GM12878 (cell line): ENCODE measurements around the gene CGREF1. TPM values are rescaled to one million over a fixed set of nuclear protein-coding genes. Genes with fewer than 3 reads are reported as not detected.

Experiments
- ATAC-seq: fragments of 200-7000 bp; cut with Tn5 transposase; 3 replicates; pipeline ENCODE4 v1.9.1; 2020; ENCODE audit warnings: mild to moderate bottlenecking, moderate library complexity
- BruUV-seq: library from RNA; stranded (reverse); fragments of 400-500 nt; replicated peaks from 2 replicates; lab custom pipeline; 2021; lab: Mats Ljungman, UMichigan
- CTCF ChIA-PET: fragments of 300-600 bp; sonication (Branson Sonifier 250); formaldehyde crosslinking; extraction: SDS; loops from one replicate; lab custom pipeline; 2021; ENCODE audit warnings: inconsistent platforms; lab: Yijun Ruan, JAX
- POLR2A ChIA-PET: fragments of 350-600 bp; formaldehyde crosslinking; extraction: SDS; loops from one replicate; lab custom pipeline; 2021; ENCODE audit warnings: inconsistent platforms; lab: Charles Lee
- RAD21 ChIA-PET: fragments of 300-600 bp; sonication (Branson Sonifier 250); formaldehyde crosslinking; loops from one replicate; lab custom pipeline; 2023; ENCODE audit warnings: antibody characterized with exemption; ENCODE audit not compliant: unreplicated experiment; lab: Charles Lee
- SMC1A ChIA-PET: fragments of 300-600 bp; sonication (Branson Sonifier 250); formaldehyde crosslinking; loops from one replicate; lab custom pipeline; 2023; ENCODE audit not compliant: unreplicated experiment, uncharacterized antibody; lab: Charles Lee
- DNase-seq: peaks from one replicate; pipeline ENCODE4 v3.0.0-alpha.2; 2011; ENCODE audit warnings: low read depth, low spot score
- FAIRE-seq: peaks from 3 replicates; lab custom pipeline; 2011; peaks lifted over from hg19 to GRCh38; lab: Jason Lieb, UNC
- H2AFZ ChIP-seq: 2 replicates; pipeline ENCODE4 v1.6.0; 2011; ENCODE audit warnings: low read depth, low read length, control low read depth; ENCODE audit not compliant: control insufficient read depth
- H3K27ac ChIP-seq: 2 replicates; pipeline ENCODE4 v1.5.1; 2011; ENCODE audit warnings: control low read depth; ENCODE audit not compliant: control insufficient read depth, insufficient read depth
- H3K27me3 ChIP-seq, 2 experiments: replicated peaks in 1 of 2; 2 replicates each; pipeline versions ENCODE4 v1.6.0 to v1.6.1; 2011; ENCODE audit warnings: low read length in 1 of 2; ENCODE audit not compliant: control insufficient read depth in 2 of 2, insufficient read depth in 2 of 2
- H3K36me3 ChIP-seq, 2 experiments: 2 replicates each; pipeline ENCODE4 v1.5.1; 2011; ENCODE audit warnings: low read length in 1 of 2; ENCODE audit not compliant: control insufficient read depth in 2 of 2, insufficient read depth in 2 of 2
- H3K4me1 ChIP-seq: 2 replicates; pipeline ENCODE4 v1.6.1; 2011; ENCODE audit warnings: mild to moderate bottlenecking, low read length, moderate library complexity, mixed read lengths; ENCODE audit not compliant: control insufficient read depth, insufficient read depth
- H3K4me2 ChIP-seq: 2 replicates; pipeline ENCODE4 v1.6.0; 2011; ENCODE audit warnings: control low read depth; ENCODE audit not compliant: control insufficient read depth, insufficient read depth
- H3K4me3 ChIP-seq: fragments of 200-600 bp; sonication (generic); 2 replicates; pipeline ENCODE4 v1.5.1; 2016
- H3K79me2 ChIP-seq: 2 replicates; pipeline ENCODE4 v1.6.0; 2011; ENCODE audit warnings: low read length; ENCODE audit not compliant: control insufficient read depth, insufficient read depth
- H3K9ac ChIP-seq: 2 replicates; pipeline ENCODE4 v1.8.0; 2011; ENCODE audit warnings: low read length, control low read depth, mixed read lengths; ENCODE audit not compliant: control insufficient read depth, insufficient read depth
- H3K9me3 ChIP-seq: replicated peaks from 3 replicates; pipeline ENCODE4 v1.5.1; 2011; ENCODE audit warnings: mild to moderate bottlenecking, low read length; ENCODE audit not compliant: control insufficient read depth, insufficient read depth
- H4K20me1 ChIP-seq: 2 replicates; pipeline ENCODE4 v1.6.0; 2011; ENCODE audit not compliant: control insufficient read depth, insufficient read depth
- BMI1 ChIP-seq: fragments of 450-650 bp; IDR thresholded peaks from 2 replicates; pipeline ENCODE4 v1.6.1; 2016; ENCODE audit warnings: mild to moderate bottlenecking, moderate library complexity, borderline replicate concordance
- CBX5 ChIP-seq: sonication (generic); IDR thresholded peaks from 2 replicates; pipeline ENCODE4 v1.6.1; 2016; ENCODE audit warnings: low read depth, moderate library complexity, mild to moderate bottlenecking, inconsistent platforms
- CHD4 ChIP-seq: fragments of 200-600 bp; sonication (generic); IDR thresholded peaks from 2 replicates; pipeline ENCODE4 v1.6.1; 2016; ENCODE audit warnings: mild to moderate bottlenecking
- E2F4 ChIP-seq: IDR thresholded peaks from 2 replicates; pipeline ENCODE4 v1.6.1; 2012; ENCODE audit warnings: low read depth, low read length, improper control_type of control experiment
- ESRRA ChIP-seq: IDR thresholded peaks from 2 replicates; pipeline ENCODE4 v1.6.1; 2012; ENCODE audit warnings: mild to moderate bottlenecking, low read length, improper control_type of control experiment
- FOXM1 ChIP-seq: IDR thresholded peaks from 2 replicates; pipeline ENCODE4 v1.6.1; 2012; ENCODE audit warnings: low read depth, mild to moderate bottlenecking, inconsistent platforms, low read length, moderate library complexity
- IKZF1 ChIP-seq: fragments of 450-650 bp; conservative IDR thresholded peaks from 2 replicates; pipeline ENCODE4 v1.6.1; 2017; ENCODE audit warnings: antibody characterized with exemption, mild to moderate bottlenecking
- IKZF2 ChIP-seq, 2 experiments: fragments of 450-650 bp; IDR thresholded peaks; 2 replicates each; pipeline ENCODE4 v1.6.1; 2017; ENCODE audit warnings: mild to moderate bottlenecking in 2 of 2, moderate library complexity in 2 of 2
- IRF4 ChIP-seq: IDR thresholded peaks from 2 replicates; pipeline ENCODE4 v1.6.1; 2011; ENCODE audit warnings: low read depth, low read length
- JUNB ChIP-seq: IDR thresholded peaks from 2 replicates; pipeline ENCODE4 v1.6.1; 2016; ENCODE audit warnings: antibody characterized with exemption, mild to moderate bottlenecking
- MTA3 ChIP-seq: IDR thresholded peaks from 2 replicates; pipeline ENCODE4 v1.6.1; 2012; ENCODE audit warnings: low read length, inconsistent platforms, borderline replicate concordance
- PML ChIP-seq: IDR thresholded peaks from 2 replicates; pipeline ENCODE4 v1.6.1; 2012; ENCODE audit warnings: low read length, inconsistent platforms
- RAD21 ChIP-seq: IDR thresholded peaks from 2 replicates; pipeline ENCODE4 v1.6.1; 2011; ENCODE audit warnings: mild to moderate bottlenecking, low read depth, low read length, moderate library complexity; ENCODE audit not compliant: insufficient read depth
- SPI1 ChIP-seq: IDR thresholded peaks from 2 replicates; pipeline ENCODE4 v1.6.1; 2011; ENCODE audit warnings: low read depth, mild to moderate bottlenecking, low read length, moderate library complexity, borderline replicate concordance; ENCODE audit not compliant: insufficient read depth
- TARDBP ChIP-seq: IDR thresholded peaks from 2 replicates; pipeline ENCODE4 v1.6.1; 2016; ENCODE audit warnings: borderline replicate concordance
- TBL1XR1 ChIP-seq: IDR thresholded peaks from 2 replicates; pipeline ENCODE4 v1.6.1; 2012; ENCODE audit warnings: low read depth, low read length, improper control_type of control experiment
- YBX1 ChIP-seq: fragments of 450-650 bp; IDR thresholded peaks from 2 replicates; pipeline ENCODE4 v1.6.1; 2016; ENCODE audit warnings: antibody characterized with exemption
- WGBS: methylation state at CpG from one replicate; pipeline ENCODE4 v1.1.6; 2016; ENCODE audit warnings: low lambda C conversion rate; ENCODE audit not compliant: insufficient replicate concordance, insufficient coverage; ENCODE audit errors: missing lambda C conversion rate; 5-methylcytosine and 5-hydroxymethylcytosine counted together
- in situ Hi-C: fragments of 300-500 bp; cut with MboI; formaldehyde crosslinking; loops from 9 replicates; pipeline ENCODE4 v1.14.3; 2018; ENCODE audit warnings: mixed read lengths
- intact Hi-C: fragments of 100-400 bp; cut with micrococcal nuclease; formaldehyde crosslinking; loops from one replicate; pipeline ENCODE4 v1.14.2; 2022; ENCODE audit not compliant: unreplicated experiment
- polyA plus RNA-seq, 11 experiments: library from polyadenylated mRNA; depleted of rRNA in 4 of 11; unstranded in 6 of 11; stranded (reverse) in 5 of 11; fragments of >200 nt; fragmentation: Nextera tagmentation in 4 of 11; fragmentation: Illumina TruSeq in 1 of 11; extraction: Ambion mirVana in 4 of 11; extraction: Trizol in 1 of 11; gene quantifications; 1 replicate in 1 of 11; 2 replicates in 10 of 11; pipeline versions ENCODE4 v1.2.1 to v1.2.3, GENCODE V29; 2011 to 2016; ENCODE audit warnings: inconsistent platforms in 2 of 11, missing spikeins in 2 of 11, low read depth in 1 of 11
- total RNA-seq, 4 experiments: library from RNA; depleted of rRNA in 3 of 4; stranded (reverse); fragments of >200 nt in 3 of 4; fragmentation: Illumina TruSeq in 1 of 4; extraction: Trizol in 1 of 4; gene quantifications; 2 replicates each; pipeline versions ENCODE4 v1.2.1 to v1.2.3, GENCODE V29; 2013 to 2021
- TF ChIP-seq, protein P1 (sequence below): fragments of 450-650 bp; formaldehyde crosslinking; IDR thresholded peaks from 2 replicates; pipeline ENCODE4 v1.4.0; 2022; ENCODE audit warnings: mild to moderate bottlenecking, moderate library complexity
- TF ChIP-seq, protein P2 (sequence below): IDR thresholded peaks from 2 replicates; pipeline ENCODE4 v1.6.1; 2011; ENCODE audit warnings: borderline replicate concordance, low read depth, mild to moderate bottlenecking, moderate library complexity, mixed read lengths, low read length; ENCODE audit not compliant: insufficient read depth; ENCODE audit errors: extremely low read length
- TF ChIP-seq, protein P3 (sequence below): fragments of 450-650 bp; IDR thresholded peaks from 2 replicates; pipeline ENCODE4 v1.6.1; 2016; ENCODE audit warnings: mild to moderate bottlenecking

Gene CGREF1
- total and polyA plus RNA-seq, 10 of the 15 experiments (the other 5 are each of a cell fraction or from before 2014, with no cell fraction given): 0.06 to 0.21 TPM; not detected in 8

DNA sequence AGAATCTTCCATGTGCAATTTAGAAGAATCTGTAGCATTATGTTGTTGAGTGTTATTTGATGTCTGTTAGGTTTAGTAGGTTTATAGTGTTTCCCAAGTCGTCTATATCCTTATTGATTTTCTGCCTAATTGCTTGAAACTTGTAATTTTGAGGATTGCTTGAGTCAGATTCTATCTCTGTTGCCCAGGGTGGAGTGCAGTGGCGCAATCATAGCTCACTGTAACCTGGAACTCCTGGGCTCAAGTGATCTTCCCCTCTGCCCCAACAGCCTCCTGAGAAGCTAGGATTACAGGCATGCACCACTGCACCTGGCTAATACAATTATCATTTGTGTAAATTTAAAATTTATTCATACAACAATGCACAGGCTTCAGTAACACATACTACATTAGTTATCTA is 26.8 kb upstream of the CGREF1 start:
- Histone ChIP-seq H3K4me3 (no peak overlapping the region), H3K4me1 (no peaks in the 10 kb centered on the region), H4K20me1 (no peaks in the 10 kb centered on the region), H3K9me3 (no peaks in the 10 kb centered on the region; the same call in 2 of the 3 replicates), H3K27me3 (no peaks in the 10 kb centered on the region; a peak in 2 of 4 replicates), H3K36me3 (no peaks in the 10 kb centered on the region), H2AFZ (no peak overlapping the region), H3K9ac (no peak overlapping the region), H3K27ac (no peak overlapping the region), H3K79me2 (no peaks in the 10 kb centered on the region), H3K4me2 (no peak overlapping the region)
- WGBS: 41% methylated on average over 2 of the region's 2 CpGs
- POLR2A ChIA-PET: no interaction called here
- intact Hi-C loops: no loop called here
- no peak for ATAC-seq
- FAIRE-seq: peak; percentile 41
- in situ Hi-C loops: no loop called here
- SMC1A ChIA-PET: interaction anchor here (0.7 kb wide), 1 partner anchor 12 kb away, joined by 3 read pairs; no protein-coding TSS in a partner anchor
- TF ChIP-seq ESRRA (no peak), CBX5 (no peak), PML (no peak), CHD4 (no peak), YBX1 (no peak), MTA3 (no peak), IRF4 (no peak), FOXM1 (no peak), BMI1 (no peak), TARDBP (no peak), IKZF1 (no peak), JUNB (no peak), RAD21 (no peak), E2F4 (no peak), SPI1 (no peak), TBL1XR1 (no peak), IKZF2 (IDR thresholded peaks at IDR 0.05) (no peak)
- TF ChIP-seq, protein P1, sequence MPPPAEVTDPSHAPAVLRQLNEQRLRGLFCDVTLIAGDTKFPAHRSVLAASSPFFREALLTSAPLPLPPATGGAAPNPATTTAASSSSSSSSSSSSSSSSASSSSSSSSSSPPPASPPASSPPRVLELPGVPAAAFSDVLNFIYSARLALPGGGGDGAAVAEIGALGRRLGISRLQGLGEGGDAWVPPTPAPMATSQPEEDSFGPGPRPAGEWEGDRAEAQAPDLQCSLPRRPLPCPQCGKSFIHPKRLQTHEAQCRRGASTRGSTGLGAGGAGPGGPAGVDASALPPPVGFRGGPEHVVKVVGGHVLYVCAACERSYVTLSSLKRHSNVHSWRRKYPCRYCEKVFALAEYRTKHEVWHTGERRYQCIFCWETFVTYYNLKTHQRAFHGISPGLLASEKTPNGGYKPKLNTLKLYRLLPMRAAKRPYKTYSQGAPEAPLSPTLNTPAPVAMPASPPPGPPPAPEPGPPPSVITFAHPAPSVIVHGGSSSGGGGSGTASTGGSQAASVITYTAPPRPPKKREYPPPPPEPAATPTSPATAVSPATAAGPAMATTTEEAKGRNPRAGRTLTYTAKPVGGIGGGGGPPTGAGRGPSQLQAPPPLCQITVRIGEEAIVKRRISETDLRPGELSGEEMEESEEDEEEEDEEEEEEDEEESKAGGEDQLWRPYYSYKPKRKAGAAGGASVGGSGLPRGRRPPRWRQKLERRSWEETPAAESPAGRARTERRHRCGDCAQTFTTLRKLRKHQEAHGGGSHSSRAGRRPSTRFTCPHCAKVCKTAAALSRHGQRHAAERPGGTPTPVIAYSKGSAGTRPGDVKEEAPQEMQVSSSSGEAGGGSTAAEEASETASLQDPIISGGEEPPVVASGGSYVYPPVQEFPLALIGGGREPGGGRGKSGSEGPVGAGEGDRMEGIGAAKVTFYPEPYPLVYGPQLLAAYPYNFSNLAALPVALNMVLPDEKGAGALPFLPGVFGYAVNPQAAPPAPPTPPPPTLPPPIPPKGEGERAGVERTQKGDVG (CRISPR knock-in tag): no peak
- TF ChIP-seq, protein P2, sequence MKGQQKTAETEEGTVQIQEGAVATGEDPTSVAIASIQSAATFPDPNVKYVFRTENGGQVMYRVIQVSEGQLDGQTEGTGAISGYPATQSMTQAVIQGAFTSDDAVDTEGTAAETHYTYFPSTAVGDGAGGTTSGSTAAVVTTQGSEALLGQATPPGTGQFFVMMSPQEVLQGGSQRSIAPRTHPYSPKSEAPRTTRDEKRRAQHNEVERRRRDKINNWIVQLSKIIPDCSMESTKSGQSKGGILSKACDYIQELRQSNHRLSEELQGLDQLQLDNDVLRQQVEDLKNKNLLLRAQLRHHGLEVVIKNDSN: no peak
- TF ChIP-seq, protein P3, sequence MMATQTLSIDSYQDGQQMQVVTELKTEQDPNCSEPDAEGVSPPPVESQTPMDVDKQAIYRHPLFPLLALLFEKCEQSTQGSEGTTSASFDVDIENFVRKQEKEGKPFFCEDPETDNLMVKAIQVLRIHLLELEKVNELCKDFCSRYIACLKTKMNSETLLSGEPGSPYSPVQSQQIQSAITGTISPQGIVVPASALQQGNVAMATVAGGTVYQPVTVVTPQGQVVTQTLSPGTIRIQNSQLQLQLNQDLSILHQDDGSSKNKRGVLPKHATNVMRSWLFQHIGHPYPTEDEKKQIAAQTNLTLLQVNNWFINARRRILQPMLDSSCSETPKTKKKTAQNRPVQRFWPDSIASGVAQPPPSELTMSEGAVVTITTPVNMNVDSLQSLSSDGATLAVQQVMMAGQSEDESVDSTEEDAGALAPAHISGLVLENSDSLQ: no peak
- no peak for DNase-seq
- CTCF ChIA-PET: interaction anchor here (1.4 to 1.9 kb wide), 2 partner anchors 12 to 46 kb away, joined by 3 to 5 read pairs; partner anchors contain the start of gene PREB
- no TSS peak for BruUV-seq
- RAD21 ChIA-PET: no interaction called here
